Bronchial epithelial cell (primary cell): ENCODE data around the gene CHSY3. TPM values are rescaled to one million over a fixed set of nuclear protein-coding genes. Genes with fewer than 3 reads are reported as not detected.

Source experiments
- DNase-seq: peaks from one replicate; pipeline ENCODE4 v3.0.0-alpha.2; 2010; ENCODE audit warnings: low read depth
- FAIRE-seq: peaks from 2 replicates; lab custom pipeline; 2011; peaks lifted over from hg19 to GRCh38; lab: Jason Lieb, UNC
- H3K27me3 ChIP-seq: 2 replicates; pipeline ENCODE4 v1.5.1; 2011; ENCODE audit warnings: low read length; ENCODE audit not compliant: control insufficient read depth, insufficient read depth
- H3K36me3 ChIP-seq: 2 replicates; pipeline ENCODE4 v1.5.1; 2011; ENCODE audit warnings: low read length; ENCODE audit not compliant: control insufficient read depth, insufficient read depth
- H3K4me3 ChIP-seq: 2 replicates; pipeline ENCODE4 v1.5.1; 2011; ENCODE audit warnings: mild to moderate bottlenecking, low read depth, low read length, control low read depth
- CTCF ChIP-seq: IDR thresholded peaks from 2 replicates; pipeline ENCODE4 v1.5.1; 2011; ENCODE audit warnings: mild to moderate bottlenecking, moderate library complexity, low read length, control low read depth, inconsistent platforms; ENCODE audit not compliant: insufficient read depth, severe bottlenecking
- total RNA-seq: library from RNA; depleted of rRNA; stranded (reverse); fragments of >200 nt; gene quantifications from 2 replicates; pipeline ENCODE4 v1.2.1, GENCODE V29; 2014

CHSY3 gene
- total RNA-seq, 1 donor from 2014 or later, result 0.26 TPM

DNA sequence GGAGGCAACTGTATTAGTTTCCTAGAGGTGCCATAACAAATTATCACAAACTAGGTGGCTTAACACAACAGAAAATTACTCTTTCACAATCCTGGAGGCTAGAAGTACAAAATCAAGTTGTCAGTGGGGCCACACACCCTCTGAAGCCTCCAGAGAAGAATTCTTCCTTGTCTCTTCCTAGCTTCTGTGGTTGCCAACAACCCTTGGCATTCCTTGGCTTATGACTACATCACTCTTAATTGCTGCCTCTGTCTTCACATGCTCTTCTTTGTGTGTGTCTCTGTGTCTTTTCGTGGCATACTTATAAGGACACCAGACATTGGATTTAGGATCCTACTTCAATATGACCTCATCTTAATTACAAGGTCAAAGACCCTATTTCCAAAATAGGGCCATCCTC, 327.5 kb downstream of the CHSY3 start:
- TF ChIP-seq CTCF, result no peak
- Histone ChIP-seq H3K4me3 (no peak overlapping the region), H3K36me3 (no peaks in the 10 kb centered on the region), H3K27me3 (no peaks in the 10 kb centered on the region)
- DNase-seq, result no peak
- no peak for FAIRE-seq

DNA sequence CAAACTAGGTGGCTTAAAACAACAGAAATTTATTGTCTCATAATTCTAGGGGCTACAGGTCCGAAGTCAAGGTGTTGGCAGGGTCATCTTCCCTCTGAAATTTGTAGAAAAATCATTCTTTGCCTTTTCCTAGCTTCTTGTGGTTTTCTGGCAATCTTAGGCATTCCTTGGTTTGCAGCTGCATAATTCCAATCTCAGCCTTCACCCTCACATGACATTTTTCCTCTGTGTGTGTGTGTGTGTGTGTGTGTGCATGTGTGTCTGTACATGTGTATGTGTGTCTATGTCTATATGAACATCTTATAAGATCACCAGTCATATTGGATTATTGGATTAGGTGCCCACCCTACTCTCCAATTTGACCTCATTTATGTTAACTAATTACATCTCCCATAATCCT, 330.6 kb downstream of the CHSY3 start:
- FAIRE-seq (no peak), DNase-seq (no peak)
- H3K36me3 ChIP-seq, result no peaks in the 10 kb centered on the region
- no peak overlapping the region for H3K4me3 ChIP-seq
- no peak for TF ChIP-seq CTCF
- no peaks in the 10 kb centered on the region for H3K27me3 ChIP-seq

Other genes with a start within 250 kb of the CHSY3 start
- gene MINAR2, start 156.4 kb upstream of the CHSY3 start, total RNA-seq, result not detected in 2 replicates